SK-N-SH treated with all-trans-retinoic acid at 6 μM for 48 hours (cell line): Measurements from ENCODE around the gene OASL.

Source experiments
- ATAC-seq: fragments of 200-7000 bp; cut with Tn5 transposase; 3 replicates; pipeline ENCODE4 v1.9.1; 2020; ENCODE audit warnings: mild to moderate bottlenecking, moderate library complexity
- ARNTL ChIP-seq: fragments of 450-650 bp; formaldehyde crosslinking; IDR thresholded peaks from 2 replicates; pipeline ENCODE4 v1.5.0; 2020; ENCODE audit warnings: low read depth, mild to moderate bottlenecking, moderate library complexity, borderline replicate concordance
- BACH2 ChIP-seq: fragments of 250-450 bp; sonication (Bioruptor Pico); IDR thresholded peaks from 2 replicates; pipeline ENCODE4 v1.9.0; 2021; ENCODE audit warnings: mild to moderate bottlenecking, borderline replicate concordance
- CREB5 ChIP-seq: fragments of 250-450 bp; sonication (Bioruptor Pico); IDR thresholded peaks from 2 replicates; pipeline ENCODE4 v1.5.1; 2020; ENCODE audit warnings: low read depth, mild to moderate bottlenecking, moderate library complexity
- CSRNP3 ChIP-seq: fragments of 250-450 bp; sonication (Bioruptor Pico); IDR thresholded peaks from 2 replicates; pipeline ENCODE4 v1.5.1; 2021; ENCODE audit warnings: mild to moderate bottlenecking, moderate library complexity
- ESRRG ChIP-seq: fragments of 250-450 bp; sonication (Bioruptor Pico); IDR thresholded peaks from 2 replicates; pipeline ENCODE4 v1.6.1; 2021; ENCODE audit warnings: mild to moderate bottlenecking
- GLIS3 ChIP-seq: fragments of 250-450 bp; sonication (Bioruptor Pico); IDR thresholded peaks from 2 replicates; pipeline ENCODE4 v1.5.0; 2020; ENCODE audit warnings: mild to moderate bottlenecking, moderate library complexity
- ISL1 ChIP-seq: fragments of 250-450 bp; sonication (Bioruptor Pico); IDR thresholded peaks from 2 replicates; pipeline ENCODE4 v2.1.2; 2022; ENCODE audit warnings: mild to moderate bottlenecking, moderate library complexity
- OSR1 ChIP-seq: fragments of 250-450 bp; sonication (Bioruptor Pico); IDR thresholded peaks from 2 replicates; pipeline ENCODE4 v1.8.0; 2022; ENCODE audit warnings: moderate library complexity, mild to moderate bottlenecking, inconsistent platforms
- PATZ1 ChIP-seq: fragments of 250-450 bp; sonication (Bioruptor Pico); IDR thresholded peaks from 2 replicates; pipeline ENCODE4 v1.8.0; 2020; ENCODE audit warnings: mild to moderate bottlenecking, moderate library complexity, borderline replicate concordance
- POU6F1 ChIP-seq: fragments of 250-450 bp; sonication (Bioruptor Pico); IDR thresholded peaks from 2 replicates; pipeline ENCODE4 v1.8.0; 2021; ENCODE audit warnings: low read depth, mild to moderate bottlenecking, moderate library complexity, borderline replicate concordance
- PPARA ChIP-seq: fragments of 250-450 bp; sonication (Bioruptor Pico); IDR thresholded peaks from 2 replicates; pipeline ENCODE4 v1.5.0; 2020; ENCODE audit warnings: mild to moderate bottlenecking, borderline replicate concordance
- RARB ChIP-seq: fragments of 250-450 bp; sonication (Bioruptor Pico); IDR thresholded peaks from 2 replicates; pipeline ENCODE4 v1.8.0; 2021; ENCODE audit warnings: mild to moderate bottlenecking, moderate library complexity
- SNAI2 ChIP-seq: fragments of 250-450 bp; sonication (Bioruptor Pico); IDR thresholded peaks from 2 replicates; pipeline ENCODE4 v1.5.0; 2020; ENCODE audit warnings: mild to moderate bottlenecking, moderate library complexity
- TCF4 ChIP-seq: fragments of 250-450 bp; sonication (Bioruptor Pico); IDR thresholded peaks from 2 replicates; pipeline ENCODE4 v1.8.0; 2021; ENCODE audit warnings: mild to moderate bottlenecking, moderate library complexity, borderline replicate concordance
- TOX ChIP-seq: fragments of 250-450 bp; sonication (Bioruptor Pico); IDR thresholded peaks from 2 replicates; pipeline ENCODE4 v1.8.0; 2021; ENCODE audit warnings: mild to moderate bottlenecking, moderate library complexity, borderline replicate concordance
- TSHZ2 ChIP-seq: fragments of 250-450 bp; sonication (Bioruptor Pico); IDR thresholded peaks from 2 replicates; pipeline ENCODE4 v1.5.0; 2020; ENCODE audit warnings: mild to moderate bottlenecking, moderate library complexity
- ZC3H10 ChIP-seq: fragments of 250-450 bp; sonication (Bioruptor Pico); IDR thresholded peaks from 2 replicates; pipeline ENCODE4 v1.5.1; 2021; ENCODE audit warnings: mild to moderate bottlenecking, moderate library complexity
- ZFP3 ChIP-seq: fragments of 250-450 bp; sonication (Bioruptor Pico); IDR thresholded peaks from 2 replicates; pipeline ENCODE4 v1.5.0; 2020; ENCODE audit warnings: mild to moderate bottlenecking, moderate library complexity
- ZFP30 ChIP-seq: fragments of 450-650 bp; formaldehyde crosslinking; IDR thresholded peaks from 2 replicates; pipeline ENCODE4 v1.5.0; 2022; ENCODE audit warnings: mild to moderate bottlenecking, moderate library complexity
- ZNF70 ChIP-seq: fragments of 450-650 bp; formaldehyde crosslinking; IDR thresholded peaks from 2 replicates; pipeline ENCODE4 v1.5.0; 2020; ENCODE audit warnings: mild to moderate bottlenecking, moderate library complexity
- ZNF8 ChIP-seq: fragments of 450-650 bp; formaldehyde crosslinking; IDR thresholded peaks from 2 replicates; pipeline ENCODE4 v1.5.0; 2020; ENCODE audit warnings: mild to moderate bottlenecking, moderate library complexity

Gene OASL

GRCh38 chr12:120999191-121000120 is 39.6 kb downstream of the OASL start:
- peak; percentile 22; the same call in 2 of the 3 replicates for ATAC-seq

GRCh38 chr12:120998435-120998834 is 40.6 kb downstream of the OASL start:
- no peak for ATAC-seq
- TF ChIP-seq ZNF8 (CRISPR knock-in tag) (no peak), ZFP3 (no peak), CREB5 (CRISPR knock-in tag) (no peak), SNAI2 (no peak), BACH2 (CRISPR knock-in tag) (no peak), CSRNP3 (CRISPR knock-in tag) (no peak), PPARA (CRISPR knock-in tag) (no peak), TOX (CRISPR knock-in tag) (no peak), TCF4 (CRISPR knock-in tag) (no peak), GLIS3 (CRISPR knock-in tag) (no peak), ISL1 (CRISPR knock-in tag) (no peak), ESRRG (CRISPR knock-in tag) (no peak), ZC3H10 (CRISPR knock-in tag) (no peak), TSHZ2 (CRISPR knock-in tag) (no peak)

More at GRCh38 chr12:120999191-121000120, 39.6 kb downstream of the OASL start:
- TF ChIP-seq ISL1 (CRISPR knock-in tag) (no peak), ZFP30 (CRISPR knock-in tag) (no peak), ESRRG (CRISPR knock-in tag) (no peak), ZNF8 (CRISPR knock-in tag) (no peak), ARNTL (CRISPR knock-in tag) (no peak), ZNF70 (CRISPR knock-in tag) (no peak), ZC3H10 (CRISPR knock-in tag) (no peak), TCF4 (CRISPR knock-in tag) (no peak)

- no peak for TF ChIP-seq RARB (CRISPR knock-in tag)
- no peak for TF ChIP-seq OSR1 (CRISPR knock-in tag)
- TF ChIP-seq PPARA (CRISPR knock-in tag), result no peak
- TF ChIP-seq POU6F1 (CRISPR knock-in tag), result no peak
- no peak for ATAC-seq
Observed at GRCh38 chr12:120997448-120997847, 41.6 kb downstream of the OASL start.

- ATAC-seq, result no peak
- TF ChIP-seq ZFP30 (CRISPR knock-in tag) (no peak), CSRNP3 (CRISPR knock-in tag) (no peak), BACH2 (CRISPR knock-in tag) (no peak), PPARA (CRISPR knock-in tag) (no peak), TCF4 (CRISPR knock-in tag) (no peak), ZFP3 (no peak), POU6F1 (CRISPR knock-in tag) (no peak), ZC3H10 (CRISPR knock-in tag) (no peak), PATZ1 (CRISPR knock-in tag) (no peak), TOX (CRISPR knock-in tag) (no peak)
Observed at GRCh38 chr12:120996133-120996746, 42.8 kb downstream of the OASL start.
